NCI-H2107 treated with DMSO at 0.1 percent for 48 hours (cell line): ENCODE measurements around the gene ZNF487.
"Not testable (repeated sequence)": the region's sequence is repeated elsewhere in the genome, so short reads cannot be mapped to it uniquely, and the experiment has no call there.

Experiments used
- DNase-seq: peaks from one replicate; lab custom pipeline; 2025; ENCODE audit not compliant: unreplicated experiment; lab: John Stamatoyannopoulos, UW

ZNF487 gene

DNA sequence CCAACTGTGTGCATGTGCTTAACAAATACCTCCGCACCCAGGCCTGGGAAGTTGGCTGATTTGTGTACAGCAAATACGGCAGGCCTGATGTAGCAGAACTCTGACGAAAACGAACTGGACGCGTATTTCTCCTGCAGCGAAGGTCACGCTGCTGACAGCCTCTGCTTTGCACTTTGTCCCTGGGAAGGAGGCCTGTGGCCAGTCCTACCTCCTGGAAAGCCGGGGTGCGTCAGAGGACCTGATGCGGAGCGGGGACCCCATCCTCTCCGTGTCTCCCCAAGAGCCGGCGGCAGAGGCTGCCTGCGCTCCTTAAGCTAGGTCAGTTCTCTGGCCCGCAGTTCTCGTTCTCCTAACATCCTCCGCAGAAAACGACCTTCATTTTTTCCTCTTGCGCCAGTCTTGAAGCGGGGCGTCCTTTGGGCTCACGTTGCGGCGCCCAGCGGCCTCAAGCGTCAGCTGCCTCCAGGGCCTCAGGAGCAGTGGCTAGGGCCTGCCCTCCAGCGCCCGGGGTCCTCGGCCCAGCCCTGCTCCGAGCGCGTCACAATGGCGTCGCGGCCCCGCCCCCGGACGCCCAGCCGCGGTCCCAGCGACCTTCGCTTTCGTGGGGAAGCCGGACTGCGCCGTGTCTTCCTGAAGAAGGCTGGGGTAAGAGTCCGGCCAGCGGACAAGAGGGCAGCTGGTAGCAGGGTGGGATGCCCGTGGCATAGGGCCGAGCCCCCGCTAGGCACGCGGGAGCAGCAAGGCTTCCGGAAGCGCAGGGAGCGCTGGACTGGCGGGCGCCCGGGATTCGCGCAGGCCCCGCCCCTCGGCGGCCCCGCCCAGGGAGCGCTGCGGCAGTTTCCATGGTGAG, at the start of gene ZNF487:
TSS of gene ZNF487 (plus strand) at position 821 of the 850 bp plus-strand sequence. CDS start 38,703 bp downstream, outside the sequence.
- DNase-seq = peak; percentile 36

DNA sequence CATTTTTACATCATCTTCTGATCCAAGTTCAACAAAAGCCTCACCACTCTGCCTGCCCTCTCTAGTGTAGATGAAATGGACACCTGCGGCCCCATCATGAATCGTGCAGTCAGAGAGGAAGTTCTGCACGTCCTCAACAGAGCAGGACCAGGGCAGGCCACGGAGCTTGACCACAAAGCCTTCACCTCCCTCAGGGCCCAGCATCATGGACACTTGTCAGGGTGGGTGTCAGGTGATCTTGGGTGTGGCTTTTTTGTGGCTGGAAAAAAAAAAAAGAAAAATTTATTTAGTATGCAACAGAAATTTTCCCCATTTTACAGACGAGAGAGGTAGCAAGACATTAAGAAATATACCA, 49.3 kb upstream of the ZNF487 start:
- DNase-seq = no peak

GRCh38 chr10:43389867-43390266, 47.0 kb upstream of the ZNF487 start:
- DNase-seq = no peak

DNA sequence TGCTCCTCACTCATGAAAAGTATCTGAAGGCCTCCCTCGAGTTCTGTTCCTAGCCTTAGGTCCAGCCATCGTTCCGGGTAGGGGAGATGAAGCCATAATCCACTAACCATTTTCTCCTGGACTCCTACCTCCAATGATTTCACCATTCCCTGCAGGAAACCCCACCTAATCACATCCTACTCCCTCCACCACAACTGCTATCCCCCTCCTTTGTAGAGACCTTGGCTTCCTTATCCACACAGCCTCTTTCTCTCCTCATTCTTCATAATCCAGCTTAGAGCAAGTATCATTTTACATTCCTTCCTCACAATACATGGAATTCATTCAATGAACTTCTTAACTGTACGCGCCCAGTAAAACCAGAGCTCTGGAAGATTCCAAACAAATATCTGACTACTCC, 46.6 kb upstream of the ZNF487 start:
- DNase-seq = no peak

GRCh38 chr10:43390759-43391158, 46.2 kb upstream of the ZNF487 start:
- DNase-seq = no peak

- DNase-seq = no peak
Measured at GRCh38 chr10:43391496-43391895, 45.4 kb upstream of the ZNF487 start.

DNA sequence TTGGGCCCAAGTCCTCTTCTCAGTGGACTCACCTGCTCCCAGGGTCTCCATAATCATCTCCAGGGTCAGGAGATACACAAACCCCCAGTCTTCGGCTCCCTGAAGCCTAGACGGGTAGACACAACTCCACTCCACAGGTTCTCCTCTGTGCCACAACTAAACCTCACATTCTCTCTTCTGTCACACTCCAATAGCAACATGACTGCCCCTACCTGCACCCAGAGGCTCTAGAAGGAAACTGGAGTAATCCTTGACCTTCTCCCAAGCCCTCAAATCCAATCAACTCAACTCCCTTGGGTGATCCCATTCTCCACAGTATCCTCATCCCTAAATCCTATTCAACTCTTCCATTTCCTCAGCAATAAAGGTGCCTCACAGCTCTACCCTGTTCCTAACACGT, 44.2 kb upstream of the ZNF487 start:
- DNase-seq = no peak

DNA sequence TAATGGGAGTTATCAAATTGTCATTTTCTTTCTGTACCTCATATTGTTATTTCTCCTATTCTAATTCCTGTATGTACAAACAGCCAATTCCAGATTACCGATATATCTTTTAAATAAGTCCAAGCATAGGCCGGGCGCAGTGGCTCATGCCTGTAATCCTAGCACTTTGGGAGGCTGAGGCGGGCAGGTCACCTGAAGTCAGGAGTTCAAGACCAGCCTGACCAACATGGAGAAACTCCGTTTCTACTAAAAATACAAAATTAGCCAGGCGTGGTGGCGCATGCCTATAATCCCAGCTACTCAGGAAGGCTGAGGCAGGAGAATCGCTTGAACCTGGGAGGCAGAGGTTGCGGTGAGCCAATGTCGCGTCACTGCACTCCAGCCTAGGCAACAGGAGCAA, 43.7 kb upstream of the ZNF487 start:
- not testable (repeated sequence) for DNase-seq

- no peak for DNase-seq
Measured at GRCh38 chr10:43393606-43394360, 43.1 kb upstream of the ZNF487 start.

DNA sequence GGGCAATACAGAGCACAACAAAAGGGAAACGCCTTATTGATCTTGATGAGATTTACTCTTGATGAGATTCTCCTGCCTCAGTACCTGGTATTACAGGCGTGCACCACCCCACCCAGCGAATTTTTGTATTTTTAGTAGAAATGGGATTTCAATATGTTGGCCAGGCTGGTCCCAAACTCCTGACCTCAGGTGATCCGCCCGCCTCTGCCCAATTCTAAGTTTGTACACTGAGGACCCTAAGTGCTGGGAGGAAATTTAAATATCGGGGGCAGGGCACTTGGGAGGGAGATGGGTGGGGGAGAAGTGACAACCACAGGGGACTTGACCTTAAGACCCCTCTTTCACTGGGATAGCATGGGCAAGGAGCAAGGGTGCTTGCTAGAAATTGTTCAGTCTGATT, 42.0 kb upstream of the ZNF487 start:
- no peak for DNase-seq

GRCh38 chr10:43395571-43396060, 41.3 kb upstream of the ZNF487 start:
- peak; percentile 20 for DNase-seq

DNA sequence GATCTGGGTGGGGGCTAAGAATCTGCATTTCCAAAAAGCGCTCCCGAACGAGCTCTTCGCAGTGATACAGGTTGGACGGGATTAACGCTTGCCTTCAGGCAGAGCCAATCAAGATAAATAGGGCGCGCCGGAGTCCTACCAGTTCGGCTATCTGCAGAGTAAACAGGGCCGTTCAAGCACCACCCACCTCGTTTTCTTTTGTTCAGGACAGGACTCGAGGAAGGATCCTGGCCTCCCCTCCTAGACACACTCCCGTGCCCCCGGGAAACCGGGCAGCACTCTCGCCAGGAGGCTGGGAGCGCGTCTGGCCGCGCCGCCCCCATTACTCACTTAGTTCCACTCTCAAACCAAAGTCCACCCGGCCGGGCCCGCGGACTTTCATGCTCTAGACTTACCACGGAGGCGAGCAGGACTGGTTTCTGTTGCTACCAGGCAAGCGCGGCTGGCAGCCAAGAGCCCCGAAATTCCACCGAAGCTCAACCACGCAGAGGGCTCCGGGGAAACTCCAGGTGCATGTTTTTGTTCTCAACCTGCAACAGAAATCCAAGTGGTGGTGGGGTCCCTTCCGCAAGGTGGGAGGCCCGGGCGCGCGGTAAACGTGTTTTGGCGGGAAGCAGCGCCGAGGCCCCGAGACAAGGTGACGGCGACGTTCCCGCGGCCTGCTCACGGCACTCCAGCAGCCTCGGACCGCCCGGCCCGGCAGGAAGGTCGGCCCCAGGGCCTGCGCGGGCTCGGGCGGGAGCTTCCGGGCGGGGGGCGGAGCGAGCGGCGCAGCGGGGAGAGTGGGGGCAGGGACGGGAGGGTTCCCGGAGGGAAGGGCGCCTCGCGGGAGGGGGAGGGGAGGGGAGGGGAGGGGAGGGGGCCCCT, 40.6 kb upstream of the ZNF487 start:
- DNase-seq = peak; percentile 24

DNA sequence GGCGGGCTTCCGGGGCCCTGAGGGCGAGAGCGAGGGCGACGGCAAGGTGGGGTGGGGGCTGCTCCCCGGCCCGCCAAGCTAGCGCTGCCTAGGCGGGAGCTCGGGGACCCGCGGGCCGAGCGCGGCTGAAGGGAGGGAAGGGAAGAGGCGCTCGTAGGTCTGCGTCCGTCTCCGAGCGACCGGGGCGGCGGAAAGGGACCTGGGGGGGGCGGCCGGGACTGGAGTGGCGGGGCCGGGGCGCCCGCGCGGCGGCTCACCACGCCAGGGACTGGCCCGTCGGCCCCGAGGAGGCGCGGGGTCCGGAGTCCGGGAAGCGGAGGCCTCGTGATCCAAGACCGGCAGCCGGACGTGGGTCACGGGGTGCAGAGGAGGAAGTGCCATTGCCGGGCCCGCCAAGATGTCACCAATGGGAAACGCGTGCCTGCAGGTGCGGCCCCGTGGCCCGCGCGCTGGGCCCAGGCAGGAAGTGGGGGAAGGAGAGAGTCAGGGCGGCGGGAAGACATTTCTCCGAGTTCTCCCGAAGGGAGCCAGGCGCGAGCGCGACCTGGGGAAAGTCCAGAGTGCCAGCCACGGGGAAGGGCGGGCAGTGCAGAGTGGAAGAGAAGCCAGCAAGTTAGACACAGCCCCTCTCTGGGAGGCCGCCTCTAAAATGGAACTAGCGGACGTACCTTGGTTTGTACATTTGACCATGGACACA, 39.8 kb upstream of the ZNF487 start:
- peak; percentile 45 for DNase-seq

DNA sequence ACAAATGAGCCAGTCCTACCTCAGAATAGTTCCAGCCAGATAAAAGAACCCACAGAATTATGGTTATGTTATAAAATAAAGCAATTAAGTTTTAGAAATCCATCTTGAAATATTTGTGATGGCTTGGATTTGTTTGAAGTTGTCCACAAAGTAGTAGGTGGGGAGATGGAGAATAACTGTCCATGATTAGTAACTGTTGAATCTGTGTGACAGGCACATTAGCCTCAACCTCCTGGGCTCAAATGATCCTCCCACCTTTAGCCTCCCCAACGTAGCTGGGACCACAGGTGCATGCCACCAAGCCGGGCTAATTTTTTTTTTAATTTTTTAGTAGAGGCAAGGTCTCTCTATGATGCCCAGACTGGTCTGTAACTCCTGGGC, 38.0 kb upstream of the ZNF487 start:
- DNase-seq = no peak

DNA sequence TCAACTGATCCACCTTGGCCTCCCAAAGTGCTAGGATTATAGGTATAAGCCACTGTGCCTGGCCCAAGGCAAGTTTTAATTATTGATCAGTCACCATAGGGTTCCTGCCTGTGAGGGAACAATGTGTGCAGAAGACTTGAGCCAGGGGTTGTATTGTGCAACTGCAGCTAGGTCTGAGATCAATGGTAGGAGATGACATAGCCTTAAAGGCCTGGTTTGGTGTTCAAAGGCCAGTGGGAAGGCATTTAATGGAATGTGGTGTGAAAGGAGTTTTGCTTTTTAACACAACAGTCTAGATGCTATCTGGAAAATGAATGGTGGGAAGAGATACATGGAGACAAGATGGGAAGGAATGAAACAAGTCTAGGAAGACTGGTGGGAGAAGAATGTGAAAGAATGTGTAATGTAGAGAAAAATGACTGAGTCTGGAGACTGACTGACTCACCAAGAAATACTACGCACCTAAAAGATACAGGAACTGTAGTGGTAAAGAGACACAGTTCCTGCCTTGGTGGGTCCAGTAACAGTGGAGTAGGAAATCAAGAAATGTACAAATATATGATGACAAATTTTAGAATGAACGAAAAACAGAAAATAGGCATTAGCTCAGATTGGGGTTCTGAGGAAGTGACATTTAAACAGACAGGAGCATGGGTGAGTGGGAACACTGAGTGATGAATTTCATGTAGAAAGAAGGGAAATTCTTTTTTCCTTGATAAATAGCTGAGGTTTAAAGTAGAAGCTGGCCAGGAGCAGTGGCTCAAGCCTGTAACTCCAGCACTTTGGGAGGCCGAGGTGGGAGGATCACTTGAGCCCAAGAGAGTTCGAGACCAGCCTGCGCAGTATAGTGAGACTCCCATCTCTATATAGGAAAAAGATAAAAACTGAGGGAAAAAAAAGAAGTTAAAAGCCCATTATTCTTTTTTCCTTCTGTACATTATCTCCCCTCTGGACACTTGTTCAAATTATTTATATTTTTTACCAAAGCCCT, 37.3 kb upstream of the ZNF487 start:
- no peak for DNase-seq

GRCh38 chr10:43401627-43402026, 35.3 kb upstream of the ZNF487 start:
- DNase-seq = no peak

DNA sequence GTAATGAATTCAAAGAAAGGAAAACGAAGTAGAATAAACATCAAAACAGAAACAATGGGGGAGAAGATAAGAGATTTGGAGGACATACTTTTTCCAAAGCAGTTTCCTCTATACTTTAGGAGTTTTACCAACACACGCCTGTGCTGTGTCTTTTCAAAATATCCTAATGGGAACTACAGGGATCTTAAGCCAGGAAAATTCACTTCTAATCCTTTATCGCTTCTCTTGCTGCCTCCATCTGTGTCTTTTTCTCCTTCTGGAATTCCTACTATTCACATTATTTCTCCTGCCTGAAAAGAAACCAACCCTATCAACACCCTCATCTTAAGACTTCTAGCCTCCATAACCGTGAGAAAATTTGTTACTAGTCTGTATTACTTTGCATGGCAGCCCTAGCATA, 34.7 kb upstream of the ZNF487 start:
- DNase-seq = no peak

DNA sequence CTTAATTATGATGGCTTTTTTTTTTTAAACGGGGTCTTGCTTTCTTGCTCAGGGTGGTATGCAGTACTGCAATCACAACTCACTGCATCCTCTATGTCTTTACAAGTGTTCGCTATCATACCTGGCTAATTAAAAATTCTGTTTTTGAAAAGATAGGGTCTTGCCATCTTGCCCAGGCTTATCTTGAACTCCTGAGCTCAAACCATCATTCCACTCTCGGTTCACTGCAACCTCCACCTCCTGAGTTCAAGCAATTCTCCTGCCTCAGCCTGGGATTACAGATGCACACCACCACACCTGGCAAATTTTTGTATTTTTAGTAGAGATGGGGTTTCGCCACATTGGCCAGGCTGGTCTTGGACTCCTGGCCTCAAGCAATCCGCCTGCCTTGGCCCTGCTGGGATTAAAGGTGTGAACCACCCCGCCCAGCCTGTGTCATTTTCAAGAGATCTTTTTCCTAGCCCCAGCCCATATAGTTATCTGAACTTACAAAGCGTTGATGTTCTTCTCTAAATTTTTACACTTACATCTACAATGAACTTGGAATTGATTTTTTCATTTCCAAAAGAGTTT, 33.9 kb upstream of the ZNF487 start:
- DNase-seq = no peak
